ENCODE measurements around the gene COL4A5. TPM values are rescaled to one million over a fixed set of nuclear protein-coding genes. Genes with fewer than 3 reads are reported as not detected.
A peak's percentile ranks its signal among the peaks of the same experiment; 100 is the strongest.

The COL4A5 gene
- total RNA-seq, 1 donor from 2014 or later = 413 TPM

DNA sequence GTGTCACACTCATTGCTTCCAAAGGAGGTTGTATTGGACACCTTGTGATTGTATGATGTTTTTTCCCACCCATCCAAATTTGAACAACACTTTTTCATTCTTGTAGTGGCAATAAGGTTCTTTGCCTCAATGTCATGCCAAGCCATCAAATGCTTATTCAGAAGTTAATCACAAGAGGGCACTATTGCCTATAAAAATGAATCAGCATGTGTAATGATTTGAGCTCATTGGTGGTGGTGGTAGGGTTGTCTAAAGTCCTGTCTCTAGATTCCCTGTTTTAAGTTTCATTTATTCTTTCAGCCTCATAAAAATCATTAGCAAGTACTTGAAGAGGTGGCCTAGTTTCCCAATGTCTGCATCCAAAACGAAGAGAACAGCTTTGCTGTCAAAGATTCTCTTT lies 259.7 kb downstream of the COL4A5 start:
- no peak for DNase-seq (ENCODE audit: low spot score in 2 of 2, unreplicated experiment in 2 of 2)
- TF ChIP-seq, protein P1, sequence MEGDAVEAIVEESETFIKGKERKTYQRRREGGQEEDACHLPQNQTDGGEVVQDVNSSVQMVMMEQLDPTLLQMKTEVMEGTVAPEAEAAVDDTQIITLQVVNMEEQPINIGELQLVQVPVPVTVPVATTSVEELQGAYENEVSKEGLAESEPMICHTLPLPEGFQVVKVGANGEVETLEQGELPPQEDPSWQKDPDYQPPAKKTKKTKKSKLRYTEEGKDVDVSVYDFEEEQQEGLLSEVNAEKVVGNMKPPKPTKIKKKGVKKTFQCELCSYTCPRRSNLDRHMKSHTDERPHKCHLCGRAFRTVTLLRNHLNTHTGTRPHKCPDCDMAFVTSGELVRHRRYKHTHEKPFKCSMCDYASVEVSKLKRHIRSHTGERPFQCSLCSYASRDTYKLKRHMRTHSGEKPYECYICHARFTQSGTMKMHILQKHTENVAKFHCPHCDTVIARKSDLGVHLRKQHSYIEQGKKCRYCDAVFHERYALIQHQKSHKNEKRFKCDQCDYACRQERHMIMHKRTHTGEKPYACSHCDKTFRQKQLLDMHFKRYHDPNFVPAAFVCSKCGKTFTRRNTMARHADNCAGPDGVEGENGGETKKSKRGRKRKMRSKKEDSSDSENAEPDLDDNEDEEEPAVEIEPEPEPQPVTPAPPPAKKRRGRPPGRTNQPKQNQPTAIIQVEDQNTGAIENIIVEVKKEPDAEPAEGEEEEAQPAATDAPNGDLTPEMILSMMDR (IDR thresholded peaks at IDR 0.05; ENCODE audit: unreplicated experiment) = peak; percentile 22
- H3K27ac Mint-ChIP-seq = no peak overlapping the region
- no peak overlapping the region for H3K4me3 Mint-ChIP-seq
- H3K9me3 Mint-ChIP-seq = no peaks in the 10 kb centered on the region
- peaks cover 10% of the 10 kb centered on the region for H3K36me3 Mint-ChIP-seq
- H3K4me1 Mint-ChIP-seq = no peaks in the 10 kb centered on the region
- no peaks in the 10 kb centered on the region for H3K27me3 Mint-ChIP-seq (ENCODE audit: low read depth)

DNA sequence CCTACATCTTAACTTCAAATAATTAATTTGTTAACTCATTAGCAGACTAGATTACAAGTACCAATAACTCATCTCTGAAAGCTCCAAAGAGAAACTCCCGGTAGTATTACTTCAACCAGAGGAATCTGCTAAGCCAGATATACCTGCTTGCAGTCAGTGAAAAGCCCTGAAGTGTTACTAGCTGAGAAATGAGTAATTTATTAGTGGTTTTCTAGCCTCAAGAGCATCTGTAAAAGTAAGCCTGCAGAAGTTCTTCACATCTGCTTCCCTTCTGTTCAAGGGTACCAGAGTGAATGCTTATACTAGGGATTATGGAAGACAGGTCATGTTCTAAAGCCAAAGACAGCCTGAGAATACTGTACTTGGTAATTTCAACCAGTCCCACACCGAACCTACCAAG lies 262.0 kb downstream of the COL4A5 start:
- no peak overlapping the region for H3K27ac Mint-ChIP-seq
- no peak for DNase-seq (ENCODE audit: low spot score in 2 of 2, unreplicated experiment in 2 of 2)
- H3K27me3 Mint-ChIP-seq (ENCODE audit: low read depth) = no peaks in the 10 kb centered on the region
- TF ChIP-seq, protein P1 (IDR thresholded peaks at IDR 0.05; ENCODE audit: unreplicated experiment) = no peak
- no peaks in the 10 kb centered on the region for H3K4me1 Mint-ChIP-seq
- H3K9me3 Mint-ChIP-seq = no peaks in the 10 kb centered on the region
- peaks cover 3% of the 10 kb centered on the region for H3K36me3 Mint-ChIP-seq
- no peak overlapping the region for H3K4me3 Mint-ChIP-seq

GRCh38 chrX:108702530-108702929 lies 262.9 kb downstream of the COL4A5 start:
- DNase-seq (ENCODE audit: low spot score in 2 of 2, unreplicated experiment in 2 of 2) = no peak
- Mint-ChIP-seq H3K36me3 (peaks cover 3% of the 10 kb centered on the region), H3K4me1 (no peaks in the 10 kb centered on the region)

DNA sequence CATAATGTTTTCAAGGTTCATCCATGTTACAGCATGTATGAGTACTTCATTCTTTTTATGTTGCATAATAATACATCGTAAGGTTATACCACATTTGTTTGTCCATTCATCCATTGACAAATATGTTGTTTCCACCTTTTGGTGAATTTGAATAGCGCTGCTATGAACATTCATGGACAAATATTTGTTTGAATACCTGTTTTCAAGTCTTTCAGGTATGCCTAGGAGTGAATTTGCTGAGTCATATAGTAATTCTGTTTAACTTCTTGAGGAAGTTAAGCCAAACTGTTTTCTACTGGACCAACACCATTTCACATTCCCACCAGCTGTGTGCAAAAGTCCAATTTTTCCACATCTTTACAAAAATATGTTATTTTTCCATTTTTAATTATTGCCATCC lies 265.2 kb downstream of the COL4A5 start:
- H3K4me1 Mint-ChIP-seq = no peaks in the 10 kb centered on the region
- no peaks in the 10 kb centered on the region for H3K27me3 Mint-ChIP-seq (ENCODE audit: low read depth)
- TF ChIP-seq, protein P1 (IDR thresholded peaks at IDR 0.05; ENCODE audit: unreplicated experiment) = no peak
- no peak overlapping the region for H3K27ac Mint-ChIP-seq
- no peaks in the 10 kb centered on the region for H3K9me3 Mint-ChIP-seq
- no peaks in the 10 kb centered on the region for H3K36me3 Mint-ChIP-seq
- no peak overlapping the region for H3K4me3 Mint-ChIP-seq
- DNase-seq (ENCODE audit: low spot score in 2 of 2, unreplicated experiment in 2 of 2) = no peak

More at GRCh38 chrX:108702530-108702929, 262.9 kb downstream of the COL4A5 start:
- no peaks in the 10 kb centered on the region for H3K9me3 Mint-ChIP-seq
- H3K4me3 Mint-ChIP-seq = no peak overlapping the region
- H3K27ac Mint-ChIP-seq = no peak overlapping the region
- TF ChIP-seq, protein P1 (IDR thresholded peaks at IDR 0.05; ENCODE audit: unreplicated experiment) = no peak
- H3K27me3 Mint-ChIP-seq (ENCODE audit: low read depth) = no peaks in the 10 kb centered on the region

- TF ChIP-seq, protein P1 (IDR thresholded peaks at IDR 0.05; ENCODE audit: unreplicated experiment) = no peak
- Mint-ChIP-seq H3K27me3 (ENCODE audit: low read depth) (no peaks in the 10 kb centered on the region), H3K9me3 (peaks cover 41% of the 10 kb centered on the region), H3K36me3 (no peaks in the 10 kb centered on the region), H3K27ac (no peak overlapping the region), H3K4me3 (no peak overlapping the region), H3K4me1 (no peaks in the 10 kb centered on the region)
- no peak for DNase-seq (ENCODE audit: low spot score in 2 of 2, unreplicated experiment in 2 of 2)
These were observed 273.2 kb downstream of the COL4A5 start for GRCh38 chrX:108712886-108713285.

GRCh38 chrX:108722561-108722960 lies 282.9 kb downstream of the COL4A5 start:
- peaks cover 50% of the 10 kb centered on the region for H3K27me3 Mint-ChIP-seq (ENCODE audit: low read depth)
- no peaks in the 10 kb centered on the region for H3K36me3 Mint-ChIP-seq
- no peak for DNase-seq (ENCODE audit: low spot score in 2 of 2, unreplicated experiment in 2 of 2)
- no peak overlapping the region for H3K27ac Mint-ChIP-seq
- H3K4me3 Mint-ChIP-seq = no peak overlapping the region
- TF ChIP-seq, protein P1 (IDR thresholded peaks at IDR 0.05; ENCODE audit: unreplicated experiment) = no peak
- H3K4me1 Mint-ChIP-seq = no peaks in the 10 kb centered on the region
- no peaks in the 10 kb centered on the region for H3K9me3 Mint-ChIP-seq

Measured in mesothelial cell of epicardium (in vitro differentiated cells).